CD14-positive monocyte (primary cell): Measurements from ENCODE around the gene SAMD4B. TPM values are rescaled to one million over a fixed set of nuclear protein-coding genes. Genes with fewer than 3 reads are reported as not detected.

Experiments used
- DNase-seq, 3 donors: peaks; one replicate each; pipeline ENCODE4 v3.0.0-alpha.2; 2011 to 2022
- H2AFZ ChIP-seq: 2 replicates; pipeline ENCODE4 v1.6.0; 2012; ENCODE audit warnings: mild to moderate bottlenecking, low read depth, low read length, inconsistent platforms; ENCODE audit not compliant: insufficient read depth, poor library complexity, severe bottlenecking
- H3K27ac ChIP-seq, 2 donors: 1 replicate in 1 of 2; 2 replicates in 1 of 2; pipeline ENCODE4 v1.5.1; 2012 to 2013; ENCODE audit warnings: low read length in 2 of 2, control low read depth in 1 of 2, inconsistent platforms in 1 of 2, low read depth in 1 of 2, mild to moderate bottlenecking in 1 of 2
- H3K27me3 ChIP-seq, 2 donors: one replicate each; pipeline versions ENCODE4 v1.6.0 to v1.6.1; 2011 to 2013; ENCODE audit warnings: low read length in 2 of 2; ENCODE audit not compliant: control insufficient read depth in 2 of 2, insufficient read depth in 2 of 2
- H3K36me3 ChIP-seq, 2 donors: replicated peaks in 1 of 2; 1 replicate in 1 of 2; 2 replicates in 1 of 2; pipeline versions ENCODE4 v1.5.1 to v1.6.1; 2012 to 2013; ENCODE audit warnings: low read length in 2 of 2, control low read depth in 1 of 2, inconsistent platforms in 1 of 2, mild to moderate bottlenecking in 1 of 2; ENCODE audit not compliant: insufficient read depth in 2 of 2, control insufficient read depth in 1 of 2
- H3K4me1 ChIP-seq, 2 donors: 1 replicate in 1 of 2; 2 replicates in 1 of 2; pipeline versions ENCODE4 v1.5.1 to v1.6.1; 2012 to 2013; ENCODE audit warnings: low read length in 2 of 2, control low read depth in 1 of 2, inconsistent platforms in 1 of 2, mild to moderate bottlenecking in 1 of 2, moderate library complexity in 1 of 2; ENCODE audit not compliant: insufficient read depth in 2 of 2, control insufficient read depth in 1 of 2
- H3K4me2 ChIP-seq: replicated peaks from 2 replicates; pipeline ENCODE3; 2012; ENCODE audit warnings: low read length, moderate library complexity, mild to moderate bottlenecking; ENCODE audit not compliant: poor library complexity, severe bottlenecking; ENCODE audit errors: extremely low read depth
- H3K4me3 ChIP-seq, 3 experiments: fragments of 200-600 bp in 1 of 3; sonication (generic) in 1 of 3; replicated peaks in 1 of 3; 1 replicate in 2 of 3; 2 replicates in 1 of 3; pipeline ENCODE4 v1.5.1; 2011 to 2013; ENCODE audit warnings: low read length in 3 of 3, mild to moderate bottlenecking in 3 of 3, control low read depth in 2 of 3, low read depth in 2 of 3, inconsistent platforms in 1 of 3, moderate library complexity in 1 of 3
- H3K79me2 ChIP-seq: 2 replicates; pipeline ENCODE4 v1.6.0; 2012; ENCODE audit warnings: mild to moderate bottlenecking, control low read depth, inconsistent platforms, low read length, moderate library complexity; ENCODE audit not compliant: insufficient read depth
- H3K9ac ChIP-seq: 2 replicates; pipeline ENCODE4 v1.6.0; 2017; ENCODE audit warnings: low read length, mild to moderate bottlenecking; ENCODE audit not compliant: insufficient read depth, poor library complexity, severe bottlenecking
- H3K9me3 ChIP-seq, 2 donors: replicated peaks in 1 of 2; 1 replicate in 1 of 2; 2 replicates in 1 of 2; pipeline versions ENCODE4 v1.5.1 to v1.6.1; 2012 to 2013; ENCODE audit warnings: low read length in 2 of 2, control low read depth in 1 of 2; ENCODE audit not compliant: control insufficient read depth in 1 of 2, insufficient read depth in 1 of 2
- H4K20me1 ChIP-seq: 2 replicates; pipeline ENCODE4 v1.6.0; 2012; ENCODE audit warnings: mild to moderate bottlenecking, low read length, control low read depth, moderate library complexity; ENCODE audit not compliant: insufficient read depth
- H3K27ac Mint-ChIP-seq, 7 donors: one replicate each; pipeline ENCODE4 v1.8.0; 2020; ENCODE audit warnings: mild to moderate bottlenecking in 7 of 7, mixed read lengths in 7 of 7, moderate library complexity in 6 of 7, inconsistent platforms in 2 of 7
- H3K27me3 Mint-ChIP-seq, 3 donors: one replicate each; pipeline ENCODE4 v1.8.0; 2021 to 2022; ENCODE audit warnings: low read depth in 3 of 3, mild to moderate bottlenecking in 3 of 3, mixed read lengths in 3 of 3, moderate library complexity in 3 of 3, inconsistent platforms in 1 of 3
- H3K36me3 Mint-ChIP-seq, 2 donors: one replicate each; pipeline ENCODE4 v1.8.0; 2020; ENCODE audit warnings: mixed read lengths in 2 of 2, inconsistent platforms in 1 of 2, mild to moderate bottlenecking in 1 of 2
- H3K4me1 Mint-ChIP-seq: one replicate; pipeline ENCODE4 v1.8.0; 2020; ENCODE audit warnings: mild to moderate bottlenecking, mixed read lengths
- H3K4me3 Mint-ChIP-seq, 2 donors: one replicate each; pipeline ENCODE4 v1.8.0; 2020; ENCODE audit warnings: mild to moderate bottlenecking in 2 of 2, mixed read lengths in 2 of 2, moderate library complexity in 1 of 2
- H3K9me3 Mint-ChIP-seq, 7 donors: one replicate each; pipeline ENCODE4 v1.8.0; 2020 to 2022; ENCODE audit warnings: mixed read lengths in 7 of 7, mild to moderate bottlenecking in 6 of 7, moderate library complexity in 6 of 7, inconsistent platforms in 2 of 7
- WGBS: methylation state at CpG from one replicate; pipeline ENCODE4 v1.1.5; 2013; ENCODE audit warnings: missing lambda C conversion rate; ENCODE audit not compliant: insufficient coverage; 5-methylcytosine and 5-hydroxymethylcytosine counted together
- intact Hi-C, 2 donors: fragments of 100-400 bp; cut with micrococcal nuclease; formaldehyde crosslinking; loops; one replicate each; pipeline versions ENCODE4 v1.15.0 to v1.15.1; 2023
- polyA plus RNA-seq, 3 donors: library from polyadenylated mRNA; depleted of rRNA in 1 of 3; unstranded in 2 of 3; stranded (reverse) in 1 of 3; fragments of 300-500 nt in 2 of 3; fragments of >200 nt in 1 of 3; fragmentation: Illumina TruSeq in 2 of 3; gene quantifications; 1 replicate in 2 of 3; 2 replicates in 1 of 3; pipeline ENCODE4 v1.2.3, GENCODE V29; 2012 to 2021
- TF ChIP-seq, protein P1 (sequence below): fragments of 200-600 bp; IDR thresholded peaks from one replicate; pipeline ENCODE4 v1.8.0; 2022; ENCODE audit warnings: antibody characterized with exemption, mild to moderate bottlenecking

The SAMD4B gene
- polyA plus RNA-seq, 3 donors: 4.5 to 56.6 (median 5.6) TPM

GRCh38 chr19:39426170-39426569 is 83.9 kb downstream of the SAMD4B start:
- Histone ChIP-seq H3K4me1 (peaks cover 11 to 13% of the 10 kb centered on the region in 2 donors), H2AFZ (no peak overlapping the region), H3K79me2 (no peaks in the 10 kb centered on the region), H3K9ac (no peak overlapping the region), H3K36me3 (peaks cover 25 to 34% of the 10 kb centered on the region in 2 donors), H3K27ac (no peak overlapping the region), H4K20me1 (peaks cover 13% of the 10 kb centered on the region), H3K27me3 (peaks cover 0 to 7% of the 10 kb centered on the region in 2 donors), H3K9me3 (no peaks in the 10 kb centered on the region), H3K4me2 (no peak overlapping the region), H3K4me3 (no peak overlapping the region)
- TF ChIP-seq, protein P1, sequence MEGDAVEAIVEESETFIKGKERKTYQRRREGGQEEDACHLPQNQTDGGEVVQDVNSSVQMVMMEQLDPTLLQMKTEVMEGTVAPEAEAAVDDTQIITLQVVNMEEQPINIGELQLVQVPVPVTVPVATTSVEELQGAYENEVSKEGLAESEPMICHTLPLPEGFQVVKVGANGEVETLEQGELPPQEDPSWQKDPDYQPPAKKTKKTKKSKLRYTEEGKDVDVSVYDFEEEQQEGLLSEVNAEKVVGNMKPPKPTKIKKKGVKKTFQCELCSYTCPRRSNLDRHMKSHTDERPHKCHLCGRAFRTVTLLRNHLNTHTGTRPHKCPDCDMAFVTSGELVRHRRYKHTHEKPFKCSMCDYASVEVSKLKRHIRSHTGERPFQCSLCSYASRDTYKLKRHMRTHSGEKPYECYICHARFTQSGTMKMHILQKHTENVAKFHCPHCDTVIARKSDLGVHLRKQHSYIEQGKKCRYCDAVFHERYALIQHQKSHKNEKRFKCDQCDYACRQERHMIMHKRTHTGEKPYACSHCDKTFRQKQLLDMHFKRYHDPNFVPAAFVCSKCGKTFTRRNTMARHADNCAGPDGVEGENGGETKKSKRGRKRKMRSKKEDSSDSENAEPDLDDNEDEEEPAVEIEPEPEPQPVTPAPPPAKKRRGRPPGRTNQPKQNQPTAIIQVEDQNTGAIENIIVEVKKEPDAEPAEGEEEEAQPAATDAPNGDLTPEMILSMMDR: no peak
- H3K27me3 Mint-ChIP-seq: peaks cover 2 to 6% (median 4%) of the 10 kb centered on the region in 3 donors
- WGBS: 87% methylated on average over 3 of the region's 5 CpGs
- intact Hi-C loops: no loop called here
- H3K4me3 Mint-ChIP-seq: no peak overlapping the region
- peaks cover 24 to 31% of the 10 kb centered on the region in 2 donors for H3K36me3 Mint-ChIP-seq
- peak overlapping the region in 1 of 7 donors; percentile 37 for H3K27ac Mint-ChIP-seq
- peaks cover 0 to 2% (median 0%) of the 10 kb centered on the region in 7 donors for H3K9me3 Mint-ChIP-seq
- no peak for DNase-seq
- H3K4me1 Mint-ChIP-seq: peaks cover 12% of the 10 kb centered on the region

DNA sequence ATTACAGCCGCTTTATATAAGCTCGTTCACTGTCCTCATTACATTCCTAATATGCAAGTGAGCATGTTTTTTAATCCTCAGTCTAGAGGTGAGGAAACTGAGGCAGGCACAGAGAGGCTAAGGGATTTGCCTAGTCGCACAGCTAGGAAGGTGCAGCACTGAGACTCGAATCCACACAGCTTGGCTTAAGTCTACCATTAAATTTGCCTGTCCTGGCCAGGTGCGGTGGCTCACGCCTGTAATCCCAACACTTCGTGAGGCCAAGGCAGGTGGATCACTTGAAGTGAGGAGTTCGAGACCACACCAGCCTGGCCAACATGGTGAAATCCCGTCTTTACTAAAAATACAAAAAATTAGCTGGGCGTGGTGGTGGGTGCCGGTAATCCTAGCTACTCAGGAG is 85.5 kb downstream of the SAMD4B start:
- H3K4me1 ChIP-seq: peaks cover 15 to 20% of the 10 kb centered on the region in 2 donors
- H3K27ac ChIP-seq: no peak overlapping the region
- DNase-seq: no peak
- intact Hi-C loops: no loop called here
- peaks cover 0 to 7% of the 10 kb centered on the region in 2 donors for H3K27me3 ChIP-seq
- H3K9me3 ChIP-seq: no peaks in the 10 kb centered on the region
- H3K36me3 ChIP-seq: peaks cover 23 to 29% of the 10 kb centered on the region in 2 donors
- 94% methylated on average over 5 of the region's 11 CpGs for WGBS
- TF ChIP-seq, protein P1: no peak
- no peak overlapping the region for H2AFZ ChIP-seq
- peaks cover 19 to 24% of the 10 kb centered on the region in 2 donors for H3K36me3 Mint-ChIP-seq
- H3K4me1 Mint-ChIP-seq: peaks cover 15% of the 10 kb centered on the region
- peaks cover 2 to 6% (median 4%) of the 10 kb centered on the region in 3 donors for H3K27me3 Mint-ChIP-seq
- no peak overlapping the region for H3K4me2 ChIP-seq
- peaks cover 0 to 2% (median 0%) of the 10 kb centered on the region in 7 donors for H3K9me3 Mint-ChIP-seq
- peaks cover 13% of the 10 kb centered on the region for H4K20me1 ChIP-seq
- H3K27ac Mint-ChIP-seq: peak overlapping the region in 3 of 7 donors; percentile 61 to 64 (median 63)
- no peak overlapping the region for H3K4me3 Mint-ChIP-seq
- H3K79me2 ChIP-seq: peaks cover 2% of the 10 kb centered on the region
- no peak overlapping the region for H3K9ac ChIP-seq
- H3K4me3 ChIP-seq: no peak overlapping the region
